Stimulated activated CD8-positive, alpha-beta memory T cell treated with anti-CD3 and anti-CD28 coated beads, Interleukin-4, amount 100 ng/mL, for 1 hour (primary cell): ENCODE measurements around the gene ZFP36L2.

Experiments used
- DNase-seq, 2 donors: peaks; one replicate each; pipeline ENCODE4 v3.0.0-alpha.2; 2020; ENCODE audit warnings: low read depth in 2 of 2, low spot score in 1 of 2

ZFP36L2 gene

DNA sequence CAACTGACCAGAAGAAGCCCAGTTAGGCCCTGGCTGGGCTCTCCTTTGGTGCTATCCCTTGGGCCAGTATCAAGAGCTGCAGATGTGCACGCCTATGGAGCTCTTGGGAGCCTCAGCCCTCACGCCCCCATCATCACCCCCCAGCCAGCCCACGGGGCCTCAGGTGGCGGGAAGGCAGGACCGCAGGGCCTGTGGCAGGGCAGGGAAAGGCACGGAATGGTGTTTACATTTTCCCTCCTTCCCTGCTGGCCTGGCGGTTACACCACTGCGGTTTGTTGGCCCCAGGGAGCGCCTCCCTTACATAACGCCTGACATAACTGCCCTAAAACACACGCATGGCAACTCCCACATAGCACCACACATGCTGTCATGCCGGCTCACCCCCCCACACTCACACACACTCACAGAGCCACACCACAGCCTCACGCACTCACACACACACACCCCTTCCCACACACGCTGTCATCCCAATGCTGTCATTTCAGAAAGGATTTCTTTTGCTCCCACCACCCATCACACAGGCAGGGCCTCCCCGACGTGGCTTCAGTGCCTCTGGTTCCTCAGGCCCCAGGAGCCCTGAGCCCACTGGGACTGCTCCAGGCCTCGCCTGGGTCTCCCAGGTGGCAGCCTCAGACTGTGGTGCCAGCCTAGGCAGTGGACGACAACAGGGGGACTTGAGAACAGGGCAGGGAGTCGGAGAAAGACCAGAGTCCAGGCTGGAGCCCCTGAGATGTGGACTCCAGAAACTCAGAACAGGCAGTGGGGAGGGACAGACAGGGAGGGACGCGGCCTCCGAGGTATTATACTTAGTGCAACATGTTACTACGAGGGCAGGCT is 15.7 kb downstream of the ZFP36L2 start:
- no peak for DNase-seq

GRCh38 chr2:43210125-43210466 is 16.3 kb downstream of the ZFP36L2 start:
- no peak for DNase-seq

GRCh38 chr2:43209204-43209717 is 17.1 kb downstream of the ZFP36L2 start:
- DNase-seq = no peak

- DNase-seq = no peak
These were observed 18.7 kb downstream of the ZFP36L2 start for GRCh38 chr2:43207553-43208300.

DNA sequence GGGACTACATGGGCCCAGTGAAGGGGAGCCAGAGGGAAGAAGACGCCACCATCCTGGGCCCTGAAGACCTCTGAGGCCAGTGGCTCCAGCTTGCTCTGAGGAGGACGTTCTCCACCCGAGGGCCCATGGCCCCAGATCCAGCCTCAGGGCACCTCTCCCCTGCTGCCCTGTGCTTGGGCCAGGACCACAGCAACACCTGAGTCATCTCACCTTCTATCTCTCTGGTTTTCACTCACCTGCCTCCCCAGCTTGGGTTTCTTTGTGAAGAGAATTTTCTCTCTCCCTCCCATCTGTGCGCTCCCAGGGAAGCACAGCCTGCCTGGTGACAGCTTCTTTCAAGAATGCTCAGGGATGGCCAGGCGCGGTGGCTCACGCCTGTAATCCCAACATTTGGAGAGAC is 19.8 kb downstream of the ZFP36L2 start:
- DNase-seq = no peak

DNA sequence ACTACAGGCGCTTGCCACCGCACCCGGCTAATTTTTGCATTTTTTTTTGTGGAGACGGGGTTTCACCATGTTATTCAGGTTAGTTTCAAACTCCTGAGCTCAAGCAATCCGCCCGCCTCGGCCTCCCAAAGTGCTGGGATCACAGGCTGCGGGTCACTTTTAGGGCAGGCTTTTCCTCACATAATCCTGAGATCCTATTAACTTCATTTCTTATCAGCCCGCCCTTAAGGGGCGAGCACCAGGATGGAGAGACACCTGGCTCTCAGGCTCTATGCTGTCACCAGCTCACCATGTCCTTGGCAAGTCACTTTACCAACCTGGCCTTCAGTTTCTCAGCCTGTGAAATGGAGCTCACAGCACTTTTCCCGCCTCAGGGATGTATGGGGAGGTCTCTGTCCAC is 23.0 kb downstream of the ZFP36L2 start:
- DNase-seq = no peak

DNA sequence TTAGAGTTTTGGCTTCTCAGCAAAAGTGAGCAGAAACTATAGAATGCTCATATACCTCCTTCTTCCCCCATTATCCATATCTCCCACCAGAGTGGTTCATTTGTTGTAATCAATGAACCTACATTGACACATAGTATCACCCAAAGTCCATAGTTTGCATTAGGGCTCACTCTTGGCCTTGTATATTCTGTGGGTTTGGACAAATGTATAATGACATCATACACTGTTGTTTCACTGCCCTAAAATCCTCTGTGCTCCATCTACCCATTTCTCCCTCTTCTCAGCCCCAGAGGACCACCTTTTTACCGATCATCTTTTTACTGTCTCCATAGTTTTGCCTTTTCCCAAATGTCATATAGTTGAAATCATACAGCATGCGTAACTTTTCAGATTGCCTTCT is 24.1 kb downstream of the ZFP36L2 start:
- no peak for DNase-seq

DNA sequence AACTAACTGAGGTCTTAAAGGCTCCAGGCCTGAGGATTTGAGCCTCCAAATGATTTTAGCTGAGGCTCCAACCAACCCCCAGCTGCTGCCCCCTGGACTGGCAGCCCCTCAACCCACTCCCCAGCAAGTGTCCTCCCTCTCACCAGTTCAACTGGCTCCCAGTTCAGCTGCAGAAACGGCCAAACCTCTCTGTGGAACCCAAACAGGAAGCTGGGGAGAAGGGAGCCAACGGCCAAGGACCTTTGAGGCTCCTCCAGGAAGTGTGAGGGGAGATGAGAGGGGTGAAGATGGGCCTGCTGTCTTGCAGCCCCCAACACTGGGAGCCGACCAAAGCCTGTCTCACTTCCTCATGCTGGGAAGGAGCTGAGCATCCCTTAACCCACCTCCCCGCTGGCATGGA is 24.9 kb downstream of the ZFP36L2 start:
- no peak for DNase-seq

DNA sequence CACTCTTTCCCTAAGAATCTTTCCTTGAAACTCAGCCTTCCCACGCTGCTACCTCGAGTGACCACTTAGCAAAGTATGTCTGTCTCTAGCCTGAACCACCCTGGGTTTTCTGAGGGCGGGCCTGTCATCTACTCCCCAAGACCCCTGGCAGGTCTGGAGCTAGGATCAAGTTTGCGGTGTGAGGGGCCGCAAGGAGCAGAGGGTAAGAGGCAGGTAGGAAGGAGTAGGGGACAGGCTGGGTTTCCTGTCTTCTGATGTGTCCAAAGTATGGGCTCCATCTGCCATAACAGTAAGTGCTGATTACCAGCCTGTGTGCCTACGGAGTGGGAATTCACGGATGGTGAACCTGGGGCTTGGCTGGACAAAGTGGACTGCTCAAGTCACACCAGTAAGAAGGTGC is 25.4 kb downstream of the ZFP36L2 start:
- DNase-seq = no peak

GRCh38 chr2:43199492-43200488 is 26.6 kb downstream of the ZFP36L2 start:
- no peak for DNase-seq

DNA sequence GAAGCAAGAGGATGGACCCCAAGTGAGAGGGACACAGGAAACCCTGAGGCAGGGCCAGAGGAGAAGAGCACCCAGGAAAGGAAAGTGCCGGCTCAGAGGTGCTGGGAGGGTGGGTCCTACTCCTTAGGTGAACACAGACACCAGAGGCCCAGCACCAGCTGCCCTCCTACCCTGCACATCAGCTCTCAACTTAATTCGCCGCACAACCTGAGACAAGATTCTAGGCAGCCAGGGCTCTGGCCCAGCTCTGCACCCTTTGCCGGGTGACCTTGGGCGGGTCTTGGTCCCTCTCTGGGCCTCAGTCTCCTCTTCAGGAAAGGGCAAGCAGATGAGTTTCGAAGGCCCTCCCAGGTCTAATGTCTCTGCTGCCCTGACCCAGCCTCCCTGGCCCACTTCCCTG is 28.1 kb downstream of the ZFP36L2 start:
- DNase-seq = no peak

DNA sequence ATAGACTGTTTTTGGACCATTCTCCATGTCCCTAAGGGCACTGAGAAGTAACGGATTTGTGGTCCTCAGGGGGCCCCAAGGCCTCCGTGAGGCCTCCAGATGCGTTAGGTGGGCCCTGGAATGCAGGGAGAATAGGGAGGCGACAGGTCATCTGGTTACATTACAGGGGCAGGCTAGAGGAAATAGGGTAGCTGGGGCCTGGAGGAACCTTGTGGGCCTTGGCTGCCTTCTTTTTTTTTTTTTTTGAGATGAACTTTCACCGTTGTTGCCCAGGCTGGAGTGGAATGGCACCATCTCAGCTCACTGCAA is 28.9 kb downstream of the ZFP36L2 start:
- no peak for DNase-seq

DNA sequence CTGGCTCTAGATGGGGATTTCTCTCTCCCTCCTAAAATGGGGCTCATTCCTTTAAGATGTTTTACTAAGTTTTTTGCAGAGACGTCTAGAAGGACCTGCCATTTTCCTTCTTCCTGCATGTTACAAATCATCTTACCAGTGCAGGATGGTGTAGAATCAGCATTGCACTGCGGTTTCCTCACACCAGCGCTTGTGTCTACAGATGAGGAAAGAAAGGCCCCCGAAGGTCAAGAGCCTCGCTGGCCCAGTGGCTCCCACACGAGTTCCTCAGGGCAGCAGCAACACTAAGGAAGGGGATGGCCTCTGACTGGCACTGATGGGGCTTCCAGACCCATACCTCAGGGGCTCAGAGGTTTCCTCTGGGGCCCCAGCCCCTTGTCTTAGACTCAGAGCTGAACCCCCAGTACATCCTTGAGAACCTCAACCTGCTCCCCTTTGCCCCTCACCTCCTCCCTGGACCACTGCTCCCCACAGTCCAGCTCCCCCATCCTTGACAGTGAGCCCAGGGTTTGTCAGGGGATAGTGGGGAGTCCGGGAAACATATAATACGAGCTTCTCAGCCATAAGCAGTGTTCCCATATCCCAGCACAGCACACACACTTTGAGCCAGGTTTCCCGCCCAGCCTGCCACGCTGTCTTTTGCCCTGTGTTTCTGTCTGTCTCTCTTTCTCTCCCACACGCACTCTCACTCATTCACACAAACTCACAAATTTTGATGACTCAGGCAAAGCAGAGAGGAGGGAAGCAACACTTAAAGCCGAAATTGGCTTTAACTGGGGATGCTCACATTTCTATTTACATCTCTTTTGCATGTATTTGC is 29.4 kb downstream of the ZFP36L2 start:
- DNase-seq = no peak

- DNase-seq = no peak
These were observed 32.1 kb downstream of the ZFP36L2 start for GRCh38 chr2:43194121-43194869.

- DNase-seq = no peak
These were observed 32.7 kb downstream of the ZFP36L2 start for GRCh38 chr2:43193652-43194120.

GRCh38 chr2:43192744-43193651 is 33.4 kb downstream of the ZFP36L2 start:
- no peak for DNase-seq

DNA sequence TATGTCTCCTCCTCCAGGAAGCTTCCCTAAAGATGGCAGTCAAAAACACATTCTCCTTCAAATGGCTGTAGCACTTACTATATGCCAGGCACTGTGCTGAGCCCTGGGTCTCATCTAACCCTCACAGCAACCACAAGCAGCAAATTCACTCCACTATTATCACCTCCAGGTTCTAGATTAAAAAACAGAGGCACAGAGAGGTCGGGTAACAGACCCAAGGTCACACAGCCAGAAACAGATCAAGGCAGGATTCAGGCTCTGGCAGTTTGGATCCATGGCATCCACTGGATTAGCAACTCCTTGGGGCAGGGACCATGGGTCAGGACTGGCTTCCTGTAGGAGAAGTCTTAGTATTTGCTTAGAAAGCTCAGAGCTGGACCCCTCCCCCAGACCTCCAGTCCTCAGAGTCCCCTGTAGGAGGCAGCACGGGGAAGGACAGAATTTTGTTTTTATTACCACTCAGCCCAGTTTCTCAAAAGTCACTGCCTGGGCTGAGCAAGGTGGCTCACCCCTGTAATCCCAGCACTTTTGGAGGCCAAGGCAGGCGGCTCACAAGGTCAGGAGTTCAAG is 34.4 kb downstream of the ZFP36L2 start:
- DNase-seq = no peak

DNA sequence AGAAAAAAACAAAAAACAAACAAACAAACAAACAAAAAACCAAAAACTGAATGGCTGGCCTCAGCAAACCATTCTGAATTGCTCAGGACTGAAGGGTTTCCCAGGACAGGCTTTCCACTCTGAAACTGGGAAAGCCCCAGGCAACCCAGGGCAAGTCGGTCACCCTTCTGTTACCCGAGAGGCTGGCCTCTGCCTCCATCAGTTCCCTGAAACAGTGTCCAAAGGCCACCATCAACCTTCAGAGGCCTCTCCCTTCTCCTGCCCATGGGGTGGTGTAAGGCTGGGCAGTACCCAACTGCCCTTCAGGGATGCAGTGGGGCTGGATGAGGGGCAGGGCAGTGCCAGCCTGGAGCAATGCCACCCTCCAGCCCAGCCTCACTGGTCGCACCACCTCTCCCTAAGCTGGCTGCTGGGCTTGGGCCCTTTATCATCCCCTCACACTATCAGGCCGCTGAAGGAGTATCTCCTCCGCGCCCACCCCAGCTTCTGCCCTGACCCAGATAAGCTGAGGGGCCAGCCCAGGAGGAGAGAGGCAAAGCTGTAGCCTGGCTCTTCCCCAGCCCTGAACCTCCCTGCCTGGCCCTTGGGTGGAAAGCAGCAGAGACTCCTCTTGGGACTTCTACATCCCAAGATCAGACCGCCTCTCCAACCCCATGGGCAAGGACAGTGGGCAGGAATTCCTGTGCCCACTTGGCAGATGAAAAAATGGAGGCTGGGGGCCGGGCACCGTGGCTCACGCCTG is 35.9 kb downstream of the ZFP36L2 start:
- no peak for DNase-seq
